ENCODE results near the gene DPYD.
A peak's percentile ranks its signal among the peaks of the same experiment; 100 is the strongest.

Gene DPYD

GRCh38 chr1:97837161-97837560 is 83.7 kb downstream of the DPYD start:
- no peak for DNase-seq (ENCODE audit: low spot score)

- no peak for DNase-seq (ENCODE audit: low spot score)
Measured at GRCh38 chr1:97834899-97835298, 85.9 kb downstream of the DPYD start.

- no peak for DNase-seq (ENCODE audit: low spot score)
Measured at GRCh38 chr1:97833881-97834280, 87.0 kb downstream of the DPYD start.

GRCh38 chr1:97832481-97832880 is 88.4 kb downstream of the DPYD start:
- DNase-seq (ENCODE audit: low spot score) = no peak

- no peak for DNase-seq (ENCODE audit: low spot score)
Measured at GRCh38 chr1:97827887-97828286, 92.9 kb downstream of the DPYD start.

- DNase-seq (ENCODE audit: low spot score) = no peak
Measured at GRCh38 chr1:97826820-97827219, 94.0 kb downstream of the DPYD start.

- no peak for DNase-seq (ENCODE audit: low spot score)
Measured at GRCh38 chr1:97824624-97825023, 96.2 kb downstream of the DPYD start.

- DNase-seq (ENCODE audit: low spot score) = no peak
Measured at GRCh38 chr1:97824200-97824599, 96.6 kb downstream of the DPYD start.

GRCh38 chr1:97820470-97821188 is 100.2 kb downstream of the DPYD start:
- peak; percentile 3 for DNase-seq (ENCODE audit: low spot score)

- no peak for DNase-seq (ENCODE audit: low spot score)
Measured at GRCh38 chr1:97816927-97817326, 103.9 kb downstream of the DPYD start.

GRCh38 chr1:97814804-97815203 is 106.0 kb downstream of the DPYD start:
- DNase-seq (ENCODE audit: low spot score) = no peak

GRCh38 chr1:97814121-97814520 is 106.7 kb downstream of the DPYD start:
- DNase-seq (ENCODE audit: low spot score) = no peak

- DNase-seq (ENCODE audit: low spot score) = no peak
Measured at GRCh38 chr1:97812076-97812475, 108.8 kb downstream of the DPYD start.

- DNase-seq (ENCODE audit: low spot score) = no peak
Measured at GRCh38 chr1:97806996-97807520, 113.8 kb downstream of the DPYD start.

- no peak for DNase-seq (ENCODE audit: low spot score)
Measured at GRCh38 chr1:97806326-97806725, 114.5 kb downstream of the DPYD start.

- no peak for DNase-seq (ENCODE audit: low spot score)
Measured at GRCh38 chr1:97805093-97805492, 115.7 kb downstream of the DPYD start.

- DNase-seq (ENCODE audit: low spot score) = no peak
Measured at GRCh38 chr1:97803026-97803425, 117.8 kb downstream of the DPYD start.

GRCh38 chr1:97802011-97802410 is 118.8 kb downstream of the DPYD start:
- DNase-seq (ENCODE audit: low spot score) = no peak

GRCh38 chr1:97797403-97798183 is 123.2 kb downstream of the DPYD start:
- no peak for DNase-seq (ENCODE audit: low spot score)

- no peak for DNase-seq (ENCODE audit: low spot score)
Measured at GRCh38 chr1:97796711-97797110, 124.1 kb downstream of the DPYD start.

GRCh38 chr1:97792655-97793054 is 128.2 kb downstream of the DPYD start:
- no peak for DNase-seq (ENCODE audit: low spot score)

- no peak for DNase-seq (ENCODE audit: low spot score)
Measured at GRCh38 chr1:97791251-97791650, 129.6 kb downstream of the DPYD start.

GRCh38 chr1:97787231-97787630 is 133.6 kb downstream of the DPYD start:
- no peak for DNase-seq (ENCODE audit: low spot score)

Measured in cerebellar cortex (tissue), 1 donor.